C1 segment of cervical spinal cord (tissue), 14 donors: ENCODE measurements around the gene TTC28.
"Not testable (repeated sequence)": the region's sequence is repeated elsewhere in the genome, so short reads cannot be mapped to it uniquely, and the experiment has no call there.

Experiments used
- DNase-seq, 14 donors: peaks; one replicate each; lab custom pipeline; 2025; lab: John Stamatoyannopoulos, UW

TTC28 gene

DNA sequence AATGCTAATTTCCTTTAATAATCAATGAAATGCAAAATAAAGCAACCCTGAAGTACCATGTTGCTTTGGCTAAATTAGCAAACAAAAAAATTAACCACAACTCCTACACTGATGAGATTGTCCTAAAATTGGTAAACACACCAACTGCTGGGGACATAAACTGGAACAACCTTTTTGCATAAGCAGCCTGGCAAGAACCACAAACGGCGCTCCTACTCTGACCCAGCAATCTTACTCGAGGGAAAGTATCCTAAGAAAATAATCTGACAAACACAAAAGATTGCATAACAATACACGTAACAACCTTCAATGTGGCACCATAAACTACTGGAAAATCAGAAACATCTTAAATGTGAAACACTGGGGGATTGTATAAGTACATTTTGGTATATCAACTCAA, 570.8 kb downstream of the TTC28 start:
- DNase-seq = no peak

DNA sequence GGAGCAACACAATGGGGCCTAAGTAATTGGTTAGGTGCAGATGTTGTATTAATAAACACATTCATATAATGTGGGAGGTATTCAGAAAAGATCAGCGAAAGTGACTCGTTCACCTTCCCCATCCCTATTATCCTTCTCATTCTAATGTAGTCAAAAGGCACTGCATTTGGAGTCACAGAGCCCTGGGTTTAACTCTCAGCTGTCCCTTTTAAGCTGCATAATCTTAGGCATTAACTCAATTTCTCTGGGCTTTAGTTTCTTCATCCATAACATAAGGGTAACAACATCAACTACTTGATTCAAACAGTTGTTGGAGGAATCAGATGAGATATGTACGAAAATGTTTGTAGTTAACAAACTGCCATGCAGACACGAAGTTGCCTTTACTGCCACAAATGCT, 573.0 kb downstream of the TTC28 start:
- no peak for DNase-seq

DNA sequence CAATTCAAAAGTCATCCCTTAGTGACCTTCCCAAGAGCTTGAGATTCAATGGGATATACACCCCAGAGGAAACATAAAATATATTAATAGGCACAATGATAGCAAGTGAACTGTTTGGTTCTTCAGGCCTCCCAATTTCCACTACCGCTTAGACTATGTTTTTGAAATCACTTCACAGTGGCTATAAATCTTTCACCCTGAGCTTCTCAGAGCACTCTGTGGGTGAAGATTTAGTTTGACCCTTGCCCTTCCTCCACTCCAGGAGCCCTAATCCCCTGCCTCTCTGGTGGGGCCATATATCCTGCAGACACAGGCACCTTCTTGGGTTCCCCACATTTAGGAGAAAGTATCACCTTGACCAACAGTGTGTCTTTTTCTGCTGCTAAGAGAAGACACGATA, 573.7 kb downstream of the TTC28 start:
- DNase-seq = no peak

DNA sequence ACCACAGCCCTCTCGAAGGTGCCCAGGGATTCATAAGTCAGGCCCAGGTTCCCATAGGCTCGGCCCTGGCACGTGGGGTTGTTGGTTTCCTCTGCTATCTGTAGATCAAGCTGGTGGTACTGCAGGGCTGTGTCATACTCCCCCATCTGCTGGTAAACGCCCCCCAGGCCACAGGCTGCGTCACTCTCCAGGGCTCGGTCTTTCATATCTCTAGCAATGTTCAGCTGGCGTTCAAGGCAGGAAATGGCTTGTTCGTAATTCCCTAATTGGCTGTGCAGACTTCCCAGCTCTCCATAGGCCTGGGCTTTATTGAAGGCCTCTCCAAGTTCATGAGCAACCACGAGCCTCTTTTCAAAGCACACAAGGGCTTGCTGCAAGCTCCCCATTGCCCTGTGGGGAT, 574.2 kb downstream of the TTC28 start:
- no peak for DNase-seq

DNA sequence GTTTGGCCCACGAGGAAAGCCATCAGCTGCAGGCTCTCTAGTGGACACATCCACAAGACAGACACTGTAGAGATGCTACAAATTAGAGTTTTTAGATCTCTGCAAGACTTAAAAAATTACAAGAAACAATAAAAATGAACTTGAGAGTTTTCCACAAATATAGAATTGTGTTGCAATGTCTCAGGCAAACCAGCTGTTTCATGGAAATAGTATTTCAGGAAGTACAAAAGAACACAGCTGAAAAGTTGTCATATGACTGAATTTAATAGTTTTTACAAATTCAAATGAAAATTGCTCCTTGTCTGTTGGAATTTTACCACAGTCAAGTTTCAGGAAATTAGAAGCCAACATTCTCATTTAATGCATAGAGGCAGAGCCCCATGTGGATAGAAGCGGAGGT, 576.0 kb downstream of the TTC28 start:
- DNase-seq = no peak

DNA sequence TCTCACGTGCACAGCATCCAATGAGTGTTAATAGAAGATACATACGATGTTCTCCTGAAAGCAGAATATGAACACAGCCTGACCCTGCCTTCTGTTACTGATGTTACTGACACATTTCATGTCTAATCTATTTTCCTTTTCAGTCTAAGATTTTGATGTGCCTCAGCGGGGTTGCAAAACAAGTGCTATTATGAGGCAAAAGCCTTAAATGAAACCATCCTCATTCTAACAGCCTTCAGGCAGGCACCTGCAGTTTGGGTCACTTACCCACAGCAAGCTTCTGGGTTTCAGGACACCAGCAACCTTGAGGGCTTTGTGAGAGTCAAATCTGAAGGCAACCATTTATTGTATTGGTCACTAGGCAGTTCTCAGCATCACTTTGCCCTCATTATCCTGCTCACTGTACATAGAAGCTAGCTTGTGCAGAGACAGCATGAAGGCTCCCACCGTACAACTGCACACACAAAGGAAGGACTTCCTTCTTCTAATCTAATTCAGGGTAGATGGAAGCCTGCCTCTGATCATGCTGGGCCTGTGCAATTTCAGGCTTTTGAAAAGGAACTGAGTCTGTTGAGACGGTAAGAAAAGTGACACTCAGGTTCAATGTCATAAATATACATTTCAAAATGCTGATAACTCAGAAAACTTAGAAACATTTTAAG, 577.4 kb downstream of the TTC28 start:
- DNase-seq = no peak

DNA sequence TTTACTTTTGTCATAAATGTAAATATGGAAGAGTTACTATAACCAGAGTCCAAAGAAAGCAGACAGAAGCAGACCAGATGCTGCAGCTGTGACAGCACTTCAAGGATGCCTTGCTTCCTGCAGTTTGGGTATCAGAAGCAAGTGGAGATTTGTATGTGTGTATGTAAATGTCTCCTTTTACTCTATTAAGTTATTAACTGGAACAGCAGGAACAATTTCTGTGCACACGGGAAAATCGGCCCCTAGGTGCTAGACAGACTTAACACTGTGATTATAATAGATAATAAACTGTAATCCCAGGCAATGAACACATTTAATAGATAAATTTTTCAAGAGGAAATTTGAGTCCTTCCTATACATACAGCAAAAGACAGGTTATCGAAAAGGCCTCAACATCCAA, 582.0 kb downstream of the TTC28 start:
- no peak for DNase-seq

DNA sequence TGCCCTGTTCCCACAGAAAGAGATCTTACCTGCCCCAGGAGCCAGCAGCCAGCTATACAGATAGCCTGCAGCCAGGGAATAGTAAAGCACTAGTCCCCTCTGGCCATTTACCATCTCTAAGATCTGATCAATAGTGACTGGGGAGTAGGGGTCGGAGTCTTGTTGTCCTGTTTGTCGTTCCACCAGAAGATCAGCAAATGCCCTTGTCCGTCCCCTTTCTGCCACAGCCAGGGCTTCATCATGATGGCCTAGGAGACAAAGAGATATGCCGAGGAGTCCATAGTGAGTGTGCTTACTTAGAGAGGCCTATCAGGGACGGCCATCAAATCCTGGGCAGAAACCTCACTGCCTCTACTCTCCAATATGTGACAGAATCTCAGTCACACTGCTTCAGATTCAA, 583.5 kb downstream of the TTC28 start:
- no peak for DNase-seq

DNA sequence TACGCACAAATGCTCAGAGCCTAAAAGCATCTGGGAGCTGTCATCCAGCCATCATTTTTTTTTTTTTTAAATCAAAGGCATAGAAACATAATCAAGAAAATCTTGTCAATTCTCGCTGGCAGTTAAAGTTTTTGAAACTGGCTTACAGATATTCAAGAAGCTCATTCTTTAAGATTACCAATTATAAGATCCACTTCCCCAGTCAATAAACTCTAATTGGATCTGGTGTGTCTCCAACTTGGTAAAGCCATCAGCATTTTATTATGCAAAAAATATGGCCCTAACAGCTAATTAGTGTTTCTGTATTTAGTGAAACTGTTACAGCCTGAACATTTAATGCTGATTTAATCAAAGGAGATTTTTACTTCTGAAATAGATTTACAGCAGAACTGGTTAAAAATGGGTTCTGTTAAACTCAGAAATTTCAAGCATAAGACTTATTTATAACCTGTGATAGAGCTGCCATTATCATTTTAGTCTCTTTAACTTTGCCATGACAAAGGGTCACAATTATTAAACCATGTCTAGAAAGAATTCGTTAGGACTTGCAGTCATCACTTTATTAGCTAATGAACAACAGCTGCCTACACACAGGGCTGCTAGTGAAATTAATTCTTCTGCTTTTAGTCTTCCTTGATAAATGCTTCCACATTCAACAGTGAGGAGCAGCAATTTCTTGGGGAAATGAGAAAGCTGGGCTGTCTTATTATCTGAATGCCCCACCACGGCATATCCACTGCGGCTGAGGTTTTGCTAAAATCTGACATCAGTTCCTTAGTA, 584.1 kb downstream of the TTC28 start:
- DNase-seq = no peak

DNA sequence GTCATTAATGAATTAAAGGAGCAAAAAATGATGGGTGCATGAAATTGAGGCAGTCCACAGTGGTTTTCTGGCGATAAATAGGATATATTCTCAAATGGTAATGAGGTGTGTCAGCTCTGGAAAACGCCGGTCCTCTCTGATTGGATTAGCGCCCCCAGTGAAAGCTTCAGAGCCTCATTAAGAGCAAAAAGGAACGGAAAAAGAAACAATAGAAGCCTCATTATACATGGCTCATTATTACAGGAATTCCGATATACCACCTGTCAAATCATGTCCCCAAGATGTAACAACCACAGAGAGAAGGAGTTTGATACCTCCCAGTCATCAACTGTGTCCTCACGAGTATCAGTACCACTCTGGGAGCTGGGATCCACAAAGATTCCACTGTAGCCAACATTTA, 584.9 kb downstream of the TTC28 start:
- no peak for DNase-seq

DNA sequence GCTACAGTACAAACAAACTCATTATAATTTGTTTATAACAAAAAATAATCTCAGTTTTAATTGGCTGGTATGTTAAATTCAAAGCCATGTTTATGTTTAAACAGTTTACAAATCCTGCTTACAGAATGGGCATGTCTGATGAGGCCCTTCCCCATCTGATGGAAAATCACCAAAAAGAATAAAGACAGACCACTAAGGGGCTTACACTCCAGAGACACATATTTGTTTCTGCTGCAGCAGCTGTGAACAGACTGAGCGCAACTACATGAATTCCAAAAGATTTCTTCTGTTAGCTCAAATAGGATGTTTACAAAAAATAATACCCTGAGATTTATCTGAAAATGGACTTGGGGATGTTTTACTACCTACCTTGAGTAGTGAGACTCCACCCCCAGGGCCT, 585.9 kb downstream of the TTC28 start:
- DNase-seq = no peak

DNA sequence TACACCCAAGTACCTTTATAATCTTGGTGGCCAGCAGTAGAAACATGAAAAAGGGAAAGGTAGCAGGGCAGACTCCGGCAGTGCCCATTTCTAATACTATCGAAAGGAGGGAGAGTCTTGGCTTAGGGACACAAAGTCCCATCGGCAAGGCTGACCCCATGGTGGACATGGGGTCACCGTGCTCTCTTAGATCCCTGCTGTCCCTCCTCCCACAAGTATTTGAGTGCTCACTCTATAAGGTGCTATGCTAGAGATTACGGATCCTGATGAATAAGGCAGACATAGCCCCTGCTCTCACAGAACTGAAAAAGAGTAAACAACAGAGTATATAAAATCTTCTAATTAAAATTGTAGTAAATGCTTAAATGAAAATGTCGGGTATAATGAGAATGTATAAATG, 588.2 kb downstream of the TTC28 start:
- DNase-seq = no peak

DNA sequence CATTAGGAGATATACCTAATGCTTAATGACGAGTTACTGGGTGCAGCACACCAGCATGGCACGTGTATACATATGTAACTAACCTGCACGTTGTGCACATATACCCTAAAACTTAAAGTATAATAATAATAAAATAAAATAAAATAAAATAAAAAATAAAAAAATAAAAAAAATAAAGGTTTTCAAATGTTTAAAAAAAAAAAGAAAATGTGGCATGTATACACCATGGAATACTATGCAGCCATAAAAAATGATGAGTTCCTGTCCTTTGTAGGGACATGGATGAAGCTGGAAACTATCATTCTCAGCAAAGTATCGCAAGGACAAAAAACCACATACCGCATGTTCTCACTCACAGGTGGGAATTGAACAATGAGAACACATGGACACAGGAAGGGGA, 590.1 kb downstream of the TTC28 start:
- DNase-seq = not testable (repeated sequence)

DNA sequence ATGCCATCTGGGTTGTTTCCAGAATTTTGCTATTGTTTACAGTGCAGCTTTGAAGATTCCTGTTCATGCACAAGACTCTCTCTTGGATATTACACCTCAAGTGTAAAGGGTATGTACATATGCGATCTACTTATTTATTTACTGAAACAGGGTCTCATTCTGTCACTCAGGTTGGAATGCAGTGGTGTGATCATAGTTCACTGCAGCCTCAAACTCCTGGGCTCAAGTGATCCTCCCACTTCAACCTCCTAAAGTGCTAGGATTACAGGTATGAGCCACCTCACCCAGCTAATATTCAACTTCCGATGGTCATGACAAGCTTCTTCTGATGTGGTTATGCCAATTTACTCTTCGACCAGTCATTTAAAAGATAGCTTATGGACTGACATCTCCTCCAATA, 602.5 kb downstream of the TTC28 start:
- no peak for DNase-seq

DNA sequence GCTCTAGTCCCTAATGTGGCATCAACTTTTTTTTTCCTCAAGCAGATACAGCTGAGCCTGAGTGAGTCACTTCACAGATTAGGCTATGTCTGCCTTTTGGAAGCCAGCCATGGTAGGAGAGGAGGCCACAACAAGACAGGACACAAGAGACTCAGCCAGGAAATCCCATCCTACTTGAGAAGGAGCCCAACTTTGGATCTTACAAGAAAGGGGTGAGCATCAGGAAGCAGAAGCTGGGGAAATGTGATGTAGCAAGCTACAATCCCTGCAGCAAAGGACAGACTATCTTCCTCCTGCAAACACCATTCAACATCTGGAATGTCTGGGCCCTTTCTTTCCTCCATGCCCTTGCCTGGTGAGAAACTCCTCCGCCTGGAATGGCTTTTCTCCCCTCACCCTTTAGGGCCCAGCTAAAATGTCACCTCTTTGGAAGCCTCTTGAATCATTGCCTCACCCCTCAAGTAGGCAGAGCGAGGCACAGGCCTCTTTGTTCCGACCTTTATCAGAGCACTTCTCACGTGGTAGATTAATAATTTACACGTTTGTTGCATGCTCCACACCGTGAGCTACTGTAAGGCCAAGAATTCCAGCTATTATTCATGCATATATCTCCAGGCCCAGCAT, 604.2 kb downstream of the TTC28 start:
- DNase-seq = no peak

DNA sequence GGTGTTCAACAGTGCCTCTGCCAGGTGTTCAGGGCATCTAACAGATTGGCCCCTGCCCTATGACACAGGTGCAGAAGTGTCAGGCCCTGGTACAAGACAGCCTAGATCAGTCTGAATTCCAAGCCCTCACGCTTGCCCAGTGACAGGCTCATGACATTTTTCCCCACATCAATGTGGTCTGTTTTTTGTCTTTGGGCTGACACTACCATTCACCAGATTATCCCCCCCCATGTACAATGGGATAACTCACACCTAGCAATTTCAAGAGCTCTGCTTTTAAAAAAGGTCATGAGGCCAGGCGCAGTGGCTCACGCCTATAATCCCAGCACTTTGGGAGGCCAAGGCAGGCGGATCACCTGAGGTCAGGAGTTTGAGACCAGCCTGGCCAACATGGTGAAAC, 605.1 kb downstream of the TTC28 start:
- no peak for DNase-seq

DNA sequence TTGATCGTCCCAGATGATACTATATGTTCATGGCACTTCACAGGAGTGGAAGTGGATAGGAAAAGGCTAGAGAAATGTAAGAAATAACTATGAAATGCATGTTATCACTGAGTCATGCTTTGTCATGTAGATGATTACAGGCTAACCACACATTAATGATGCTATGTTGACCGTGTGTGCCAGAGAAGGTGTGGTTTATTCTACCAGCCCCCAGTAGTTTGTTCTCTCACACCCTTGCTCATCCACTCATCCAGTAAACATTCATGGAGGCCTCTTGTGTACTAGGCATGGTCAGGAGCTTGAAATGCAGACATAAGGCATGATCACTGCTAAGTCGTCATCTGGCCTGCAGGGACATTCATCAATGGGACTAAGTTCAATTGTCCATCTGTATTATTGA, 607.6 kb downstream of the TTC28 start:
- no peak for DNase-seq

DNA sequence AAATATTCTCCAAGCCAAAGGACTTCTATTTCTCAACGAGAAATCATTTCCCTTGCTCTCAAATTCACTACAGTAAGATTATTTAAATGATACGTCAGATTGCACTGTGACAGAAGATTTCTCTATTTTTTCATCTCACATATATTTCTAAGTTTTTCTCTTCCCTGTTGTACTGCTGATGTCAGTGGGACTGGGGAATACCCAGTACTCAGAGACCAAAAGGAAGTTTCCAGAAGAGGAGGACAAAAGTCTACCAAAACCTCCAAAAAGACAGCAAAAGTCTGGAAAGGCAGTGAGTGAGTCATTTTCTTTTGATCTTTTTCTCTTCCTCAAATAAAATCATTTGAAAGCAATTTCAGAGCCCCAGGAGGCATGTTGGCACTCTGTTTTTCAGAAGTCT, 610.8 kb downstream of the TTC28 start:
- DNase-seq = no peak

DNA sequence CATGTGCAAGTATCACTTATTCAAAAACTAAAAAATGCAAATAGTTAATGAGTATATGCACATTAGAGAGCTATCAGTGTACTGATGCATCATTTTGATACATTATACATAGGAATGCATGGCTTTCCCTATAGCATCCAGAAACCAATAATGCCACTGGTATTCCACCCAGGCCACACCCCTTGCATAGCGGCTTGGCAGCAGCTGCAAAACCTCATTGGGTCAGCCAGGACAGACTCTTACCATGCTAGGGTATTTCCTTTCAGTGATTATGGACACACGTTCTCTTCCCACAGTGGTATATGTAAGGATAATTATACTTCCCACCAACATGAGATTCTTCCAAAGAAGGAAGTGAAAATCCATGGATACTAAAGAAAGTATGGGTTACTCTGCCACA, 614.7 kb downstream of the TTC28 start:
- DNase-seq = no peak

DNA sequence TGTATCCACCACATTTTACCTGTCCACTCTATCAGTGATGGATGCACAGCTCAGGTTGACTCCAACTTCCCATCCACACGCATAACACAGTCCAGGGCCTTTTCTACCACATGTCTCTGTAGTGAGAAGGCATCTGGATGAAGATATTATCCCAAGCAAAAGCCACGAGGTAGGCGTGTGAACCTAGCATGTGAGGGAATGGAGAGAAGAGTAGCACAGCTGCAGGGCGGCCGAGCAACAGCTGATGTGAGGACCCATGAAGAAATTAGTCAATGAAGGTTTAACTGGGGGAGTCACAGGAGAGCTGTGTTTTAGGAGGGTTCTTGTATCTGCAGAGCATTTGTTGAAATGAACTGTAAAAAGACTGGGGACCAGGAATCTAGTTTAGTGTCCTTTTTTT, 616.0 kb downstream of the TTC28 start:
- no peak for DNase-seq

DNA sequence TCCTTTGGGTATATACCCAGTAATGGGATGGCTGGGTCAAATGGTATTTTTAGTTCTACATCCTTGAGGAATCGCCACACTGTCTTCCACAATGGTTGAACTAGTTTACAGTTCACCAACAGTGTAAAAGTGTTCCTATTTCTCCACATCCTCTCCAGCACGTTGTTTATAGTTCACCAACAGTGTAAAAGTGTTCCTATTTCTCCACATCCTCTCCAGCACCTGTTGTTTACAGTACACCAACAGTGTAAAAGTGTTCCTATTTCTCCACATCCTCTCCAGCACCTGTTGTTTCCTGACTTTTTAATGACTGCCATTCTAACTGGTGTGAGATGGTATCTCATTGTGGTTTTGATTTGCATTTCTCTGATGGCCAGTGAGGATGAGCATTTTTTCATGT, 619.0 kb downstream of the TTC28 start:
- DNase-seq = not testable (repeated sequence)

DNA sequence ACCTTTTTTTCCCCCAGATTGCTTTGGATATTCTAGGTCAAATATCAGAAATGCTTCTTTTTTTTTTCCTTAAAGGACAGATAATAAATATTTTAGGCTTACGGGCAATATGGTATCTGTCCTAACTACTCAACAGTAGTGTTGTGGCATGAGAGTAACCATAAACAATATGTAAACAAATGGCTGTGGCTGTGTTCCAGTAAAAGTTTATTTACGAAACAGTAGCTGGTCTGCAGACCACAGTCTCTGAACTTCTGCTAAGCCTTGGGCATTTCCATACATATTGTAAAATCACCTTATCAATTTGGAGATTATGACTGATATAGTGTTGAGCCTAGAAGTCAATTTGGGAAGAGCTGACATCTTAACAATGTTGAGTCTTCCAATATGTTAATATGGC, 621.6 kb downstream of the TTC28 start:
- no peak for DNase-seq

DNA sequence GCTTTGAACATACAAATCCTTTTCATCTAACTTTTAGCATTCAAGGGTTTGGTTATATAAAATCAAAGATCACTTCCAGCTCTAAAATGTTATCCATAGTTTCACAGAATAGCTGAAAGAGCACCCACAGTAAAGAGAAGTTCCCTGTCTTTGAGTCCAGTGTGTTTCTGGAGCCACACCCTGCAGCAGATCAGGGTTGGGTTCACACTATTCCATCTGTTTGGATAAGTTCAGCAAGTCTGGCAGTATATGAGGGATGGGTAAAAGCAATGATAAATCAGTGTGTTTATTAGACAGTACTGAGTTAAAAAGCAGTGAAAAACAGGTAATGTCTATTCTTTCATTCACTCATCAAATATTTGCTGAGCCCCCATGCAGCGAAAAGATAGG, 624.8 kb downstream of the TTC28 start:
- DNase-seq = no peak
